NCI-H748 treated with DMSO at 0.1 percent for 48 hours (cell line): ENCODE results near the gene HSD11B1.

Experiments
- DNase-seq: peaks from one replicate; lab custom pipeline; 2025; lab: John Stamatoyannopoulos, UW

The HSD11B1 gene

GRCh38 chr1:209755926-209756614 is 51.4 kb downstream of the HSD11B1 start, which contains the start of gene TRAF3IP3:
Gene TRAF3IP3 (plus strand): TSS chr1:209756053. CDS start chr1:209760040, 3,987 bp downstream.
- DNase-seq: no peak

DNA sequence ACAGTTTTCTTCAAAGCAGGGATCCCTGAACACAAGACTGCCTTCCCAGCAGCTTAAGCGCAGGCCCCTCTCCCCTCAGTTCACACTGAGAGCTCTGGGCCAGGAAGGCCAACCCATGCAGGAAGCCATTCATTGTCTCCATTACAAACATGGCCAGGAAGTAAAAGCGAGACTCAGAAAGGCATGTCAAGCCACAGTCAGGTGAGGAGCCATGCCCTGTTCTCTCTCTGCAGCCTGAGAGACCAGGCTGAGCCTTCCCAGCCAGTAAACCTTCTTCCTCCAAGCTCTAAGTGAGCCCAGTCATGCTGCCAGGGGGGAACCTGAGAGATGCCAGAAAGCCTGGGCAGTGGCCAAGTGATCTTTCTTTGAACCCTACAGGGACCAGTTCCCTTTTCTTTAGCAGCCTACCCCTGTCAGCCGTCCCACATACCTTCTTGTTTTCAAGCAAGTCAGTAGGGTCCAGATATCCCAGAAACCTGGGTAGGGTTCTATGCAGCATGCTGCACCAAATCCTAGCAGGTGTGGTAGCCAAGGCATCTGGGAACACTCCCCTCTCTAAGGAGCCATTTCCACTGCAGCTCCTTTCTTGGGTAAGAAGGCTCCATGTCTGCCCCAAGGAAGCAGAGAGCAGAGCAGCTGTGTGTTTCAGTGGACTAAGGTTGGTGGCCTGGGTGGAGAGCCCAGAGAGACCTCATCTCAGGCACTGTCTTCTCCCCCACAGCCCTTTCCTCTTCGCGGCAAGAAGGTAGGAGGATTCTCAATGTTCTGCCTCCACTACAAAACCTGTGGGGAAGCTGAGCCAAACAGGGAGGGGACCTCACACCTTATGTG is 52.2 kb downstream of the HSD11B1 start:
- DNase-seq: no peak

GRCh38 chr1:209758400-209758799 is 53.8 kb downstream of the HSD11B1 start:
- no peak for DNase-seq

DNA sequence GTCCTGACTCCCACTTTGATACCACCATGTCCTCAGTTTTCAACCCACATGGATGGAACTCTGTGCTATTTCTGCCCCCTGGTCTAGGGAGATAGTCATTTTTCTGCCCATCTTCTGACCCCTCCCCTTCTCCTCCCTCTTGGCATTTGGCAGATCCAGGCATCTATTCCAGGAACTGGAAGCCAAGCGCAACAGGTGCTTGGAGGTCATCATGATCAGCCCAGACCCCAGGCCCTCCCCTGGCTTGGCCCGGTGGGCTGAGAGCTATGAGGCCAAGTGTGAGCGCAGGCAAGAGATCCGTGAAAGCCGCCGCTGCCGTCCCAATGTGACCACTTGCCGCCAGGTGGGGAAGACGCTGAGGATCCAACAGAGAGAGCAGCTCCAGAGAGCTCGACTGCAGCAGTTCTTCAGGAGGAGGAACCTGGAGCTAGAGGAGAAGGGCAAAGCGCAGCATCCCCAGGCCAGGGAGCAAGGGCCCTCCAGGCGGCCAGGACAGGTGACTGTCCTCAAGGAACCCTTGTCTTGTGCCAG is 55.2 kb downstream of the HSD11B1 start:
- DNase-seq: no peak

- DNase-seq: no peak
These were observed 56.5 kb downstream of the HSD11B1 start for GRCh38 chr1:209761011-209761635.

DNA sequence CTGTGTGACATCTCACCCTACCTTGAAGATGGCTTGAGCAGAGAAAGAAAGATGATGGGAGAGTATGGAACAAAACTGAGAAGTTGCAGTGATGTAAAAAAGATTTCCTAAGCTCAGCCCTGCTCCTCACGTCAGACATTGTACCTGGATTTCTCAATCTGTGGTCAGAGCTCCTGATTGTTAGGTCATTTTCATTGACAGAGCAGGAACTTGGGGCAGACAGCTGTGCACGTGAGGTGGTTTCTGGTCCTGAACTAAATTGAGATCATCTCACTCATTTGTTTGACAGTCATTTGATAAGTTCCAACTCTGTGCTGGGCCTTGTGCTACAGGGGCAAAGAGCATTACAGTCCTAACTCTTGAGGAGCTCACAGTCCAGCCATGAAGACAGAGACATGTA is 61.4 kb downstream of the HSD11B1 start:
- no peak for DNase-seq

GRCh38 chr1:209767096-209767495 is 62.5 kb downstream of the HSD11B1 start:
- no peak for DNase-seq

- no peak for DNase-seq
These were observed 63.1 kb downstream of the HSD11B1 start for GRCh38 chr1:209767706-209768105.

GRCh38 chr1:209768354-209768774 is 63.7 kb downstream of the HSD11B1 start:
- DNase-seq: no peak

DNA sequence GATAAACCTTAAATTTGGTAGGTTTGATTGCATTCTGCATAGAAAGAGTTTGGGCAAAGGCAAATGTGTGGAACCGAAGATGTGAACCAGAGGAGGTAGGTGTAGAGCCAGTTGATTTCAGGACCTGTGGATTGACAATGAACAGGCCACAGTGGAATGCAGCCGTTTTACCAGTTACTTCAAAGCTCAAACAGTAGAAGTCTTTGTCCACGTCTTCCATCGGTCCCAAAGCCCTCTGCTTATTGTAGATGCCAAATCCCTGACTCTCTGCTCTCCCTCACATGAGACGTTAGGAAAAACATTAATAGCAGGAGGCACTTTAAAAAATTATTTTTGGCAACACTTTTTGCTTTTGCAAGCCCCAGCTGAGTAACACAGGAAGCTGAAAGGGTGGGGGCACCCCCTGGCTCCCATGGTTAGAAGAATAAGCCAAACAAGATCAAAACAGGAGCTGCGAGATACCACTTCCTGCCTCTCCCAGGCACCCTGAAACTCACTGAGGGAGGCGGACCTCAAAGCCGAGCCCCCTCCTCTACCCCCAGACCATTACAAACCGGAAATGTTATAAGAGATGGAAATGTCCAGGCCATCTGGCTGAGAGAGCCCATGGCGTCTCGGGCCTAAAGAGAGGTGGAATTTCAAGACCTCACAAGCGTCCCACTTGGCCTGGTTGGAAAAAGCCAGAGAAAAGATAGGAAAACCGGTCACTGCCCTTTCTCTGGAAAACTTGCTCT is 64.7 kb downstream of the HSD11B1 start:
- no peak for DNase-seq

DNA sequence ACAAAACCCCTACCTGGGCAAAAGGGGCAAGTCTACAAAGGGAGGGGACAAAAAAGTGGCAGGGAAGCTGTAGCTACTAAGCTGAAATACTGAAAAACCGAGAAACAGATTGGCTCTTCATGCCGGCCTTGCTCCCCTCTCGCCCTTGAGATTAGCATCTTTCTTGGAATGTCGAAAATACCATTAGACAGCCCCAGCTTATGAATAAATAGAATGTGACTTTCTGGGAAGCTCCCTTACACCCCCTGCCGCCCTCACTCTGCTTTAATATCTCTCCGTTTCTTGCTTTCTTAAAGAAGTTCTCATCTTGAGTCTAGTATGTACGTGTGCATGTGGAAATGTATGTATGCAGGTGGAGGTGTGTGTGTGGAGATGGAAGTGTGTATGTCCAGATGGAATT is 65.3 kb downstream of the HSD11B1 start:
- DNase-seq: no peak

DNA sequence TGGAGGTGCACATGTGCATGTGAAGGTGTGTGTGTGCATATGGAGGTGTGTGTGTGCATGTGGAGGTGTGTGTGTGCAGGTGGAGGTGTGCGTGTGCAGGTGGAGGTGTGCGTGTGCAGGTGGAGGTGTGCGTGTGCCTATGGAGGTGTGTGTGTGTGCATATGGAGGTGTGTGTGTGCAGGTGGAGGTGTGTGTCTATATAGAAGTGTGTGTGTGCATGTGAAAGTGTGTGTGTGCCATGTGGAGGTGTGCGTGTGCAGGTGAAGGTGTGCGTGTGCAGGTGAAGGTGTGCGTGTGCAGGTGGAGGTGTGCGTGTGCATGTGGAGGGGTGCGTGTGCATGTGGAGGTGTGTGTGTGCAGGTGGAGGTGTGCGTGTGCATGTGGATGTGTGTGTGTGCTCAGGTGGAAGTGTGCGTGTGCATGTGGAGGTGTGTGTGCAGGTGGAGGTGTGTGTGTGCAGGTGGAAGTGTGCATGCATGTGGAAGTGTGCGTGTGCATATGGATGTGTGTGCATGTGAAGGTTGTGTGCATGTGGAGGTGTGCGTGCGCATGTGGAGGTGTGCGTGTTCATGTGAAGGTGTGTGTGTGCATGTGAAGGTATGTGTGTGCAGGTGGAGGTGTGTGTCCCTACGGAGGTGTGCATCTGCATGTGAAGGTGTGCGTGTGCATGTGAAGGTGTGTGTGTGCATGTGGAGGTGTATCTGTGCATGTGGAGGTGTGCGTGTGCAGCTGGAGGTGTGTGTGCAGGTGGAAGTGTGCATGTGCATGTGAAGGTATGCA is 66.2 kb downstream of the HSD11B1 start:
- no peak for DNase-seq

GRCh38 chr1:209772126-209772525 is 67.5 kb downstream of the HSD11B1 start:
- no peak for DNase-seq

DNA sequence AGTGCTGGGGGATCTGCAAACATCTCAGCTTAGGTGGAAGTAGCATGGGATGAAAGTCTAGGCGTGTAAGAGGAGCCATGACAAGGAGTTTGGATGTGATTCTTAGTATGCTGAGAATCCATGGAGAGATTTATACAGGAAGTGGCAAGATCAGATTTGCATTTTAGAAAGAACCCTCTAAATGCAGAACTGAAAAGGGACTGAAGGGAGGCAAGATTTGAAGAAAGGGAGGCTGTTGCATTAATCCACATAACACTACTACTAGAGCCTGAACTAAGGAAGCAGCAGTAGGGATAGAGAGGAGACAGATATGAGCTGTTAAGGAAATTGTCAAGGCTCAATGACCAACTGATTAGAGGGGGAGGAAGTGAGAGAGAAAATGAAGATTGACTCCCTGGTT is 69.9 kb downstream of the HSD11B1 start:
- DNase-seq: no peak

DNA sequence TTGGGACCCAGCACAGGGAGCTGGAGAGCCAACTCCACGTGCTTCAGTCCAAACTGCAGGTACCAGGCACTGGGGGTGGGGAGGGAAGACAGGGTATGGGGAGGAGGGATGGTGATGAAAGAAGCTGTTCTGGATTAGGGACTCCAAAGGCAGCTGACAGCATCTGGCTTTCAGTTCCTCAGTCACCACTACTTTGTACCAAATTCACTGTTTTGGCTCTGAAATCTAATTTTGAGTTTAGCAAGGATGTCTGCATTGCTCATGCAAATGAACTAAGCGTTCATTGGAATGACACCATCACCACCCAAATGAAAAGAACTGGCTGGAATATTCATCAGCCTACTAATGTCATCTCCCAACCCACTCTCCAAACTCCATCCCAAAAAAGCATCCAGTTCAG is 71.0 kb downstream of the HSD11B1 start:
- DNase-seq: no peak

GRCh38 chr1:209777587-209777986 is 72.9 kb downstream of the HSD11B1 start:
- no peak for DNase-seq

GRCh38 chr1:209778102-209778501 is 73.5 kb downstream of the HSD11B1 start:
- DNase-seq: no peak

DNA sequence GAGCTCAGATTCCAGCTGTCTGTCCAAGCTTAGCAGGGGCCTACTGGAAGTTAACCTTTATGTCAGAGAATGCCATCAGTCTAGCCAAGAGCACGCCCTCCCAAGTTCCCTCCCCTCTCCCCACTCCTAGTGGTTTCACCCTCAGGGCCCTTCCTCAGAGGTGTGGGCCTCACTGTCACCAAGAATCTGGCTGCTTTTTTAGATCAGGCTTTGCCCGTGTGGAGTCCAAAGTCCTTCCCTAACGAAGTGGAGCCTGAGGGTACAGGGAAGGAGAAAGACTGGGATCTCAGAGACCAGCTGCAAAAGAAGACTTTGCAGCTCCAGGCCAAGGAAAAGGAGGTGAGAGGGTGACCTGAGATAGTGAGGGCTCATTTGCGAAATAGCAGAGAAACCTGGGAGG is 75.6 kb downstream of the HSD11B1 start:
- DNase-seq: no peak

GRCh38 chr1:209783386-209783785 is 78.7 kb downstream of the HSD11B1 start:
- DNase-seq: no peak
